HepG2 (cell line): ENCODE data around the gene CHKB. TPM values are rescaled to one million over a fixed set of nuclear protein-coding genes. Genes with fewer than 3 reads are reported as not detected.

ENCODE experiments used
- ATAD3A ChIP-seq: sonication (generic); formaldehyde crosslinking; IDR thresholded peaks from 2 replicates; pipeline ENCODE4 v1.4.0; 2020; ENCODE audit warnings: missing genetic modification reagents
- BHLHE40 ChIP-seq: IDR thresholded peaks from 2 replicates; pipeline ENCODE4 v1.6.1; 2011; ENCODE audit warnings: low read length, improper control_type of control experiment
- BRF2 ChIP-seq: sonication (generic); formaldehyde crosslinking; IDR thresholded peaks from 2 replicates; pipeline ENCODE4 v1.8.1; 2022; ENCODE audit warnings: mild to moderate bottlenecking, missing genetic modification reagents
- FLYWCH1 ChIP-seq: sonication (generic); formaldehyde crosslinking; IDR thresholded peaks from 2 replicates; pipeline ENCODE4 v1.8.1; 2023; ENCODE audit warnings: mild to moderate bottlenecking, missing genetic modification reagents
- GATA4 ChIP-seq: sonication (generic); IDR thresholded peaks from 2 replicates; pipeline ENCODE4 v1.6.1; 2016; ENCODE audit warnings: antibody characterized with exemption, low read depth, borderline replicate concordance
- LCORL ChIP-seq, 2 experiments: fragments of 450-650 bp in 1 of 2; sonication (generic) in 1 of 2; formaldehyde crosslinking in 1 of 2; IDR thresholded peaks; 2 replicates each; pipeline versions ENCODE4 v1.5.0 to v1.6.1; 2017 to 2020; ENCODE audit warnings: antibody characterized with exemption in 1 of 2, missing genetic modification reagents in 1 of 2
- MBNL3 ChIP-seq: fragments of 250-450 bp; sonication (Bioruptor Pico); conservative IDR thresholded peaks from 2 replicates; pipeline ENCODE4 v1.8.0; 2022; ENCODE audit warnings: mild to moderate bottlenecking, inconsistent platforms
- MXD4 ChIP-seq: IDR thresholded peaks from 2 replicates; pipeline ENCODE4 v1.6.1; 2016; ENCODE audit warnings: mild to moderate bottlenecking, missing biosample characterization, missing genetic modification reagents
- NFATC3 ChIP-seq: sonication (generic); formaldehyde crosslinking; IDR thresholded peaks from 2 replicates; pipeline ENCODE4 v1.5.1; 2020; ENCODE audit warnings: mild to moderate bottlenecking, missing genetic modification reagents
- PRDM15 ChIP-seq: sonication (generic); formaldehyde crosslinking; IDR thresholded peaks from 2 replicates; pipeline ENCODE4 v1.4.0; 2020; ENCODE audit warnings: missing genetic modification reagents
- PREB ChIP-seq: sonication (generic); formaldehyde crosslinking; IDR thresholded peaks from 2 replicates; pipeline ENCODE4 v1.4.0; 2020; ENCODE audit warnings: missing genetic modification reagents
- RBM39 ChIP-seq: fragments of 200-400 bp; formaldehyde crosslinking; IDR thresholded peaks from one replicate; pipeline ENCODE4 v1.6.1; 2018; ENCODE audit warnings: antibody characterized with exemption, mild to moderate bottlenecking, low read depth, low read length; ENCODE audit not compliant: poor library complexity, severe bottlenecking
- RFXANK ChIP-seq: IDR thresholded peaks from 2 replicates; pipeline ENCODE4 v1.6.1; 2016
- SNAPC2 ChIP-seq: sonication (generic); formaldehyde crosslinking; IDR thresholded peaks from 2 replicates; pipeline ENCODE4 v1.8.1; 2022; ENCODE audit warnings: mild to moderate bottlenecking, missing genetic modification reagents
- TBL1XR1 ChIP-seq: fragments of 150-350 bp; IDR thresholded peaks from 2 replicates; pipeline ENCODE4 v1.6.1; 2014; ENCODE audit warnings: borderline replicate concordance, low read length; ENCODE audit not compliant: partially characterized antibody
- ZBTB49 ChIP-seq: sonication (generic); formaldehyde crosslinking; IDR thresholded peaks from 2 replicates; pipeline ENCODE4 v1.4.0; 2020; ENCODE audit warnings: missing genetic modification reagents, borderline replicate concordance
- ZC3H13 ChIP-seq: sonication (generic); formaldehyde crosslinking; IDR thresholded peaks from 2 replicates; pipeline ENCODE4 v1.8.1; 2023; ENCODE audit warnings: mild to moderate bottlenecking, missing genetic modification reagents, moderate library complexity
- ZMYM4 ChIP-seq: sonication (generic); formaldehyde crosslinking; IDR thresholded peaks from 2 replicates; pipeline ENCODE4 v1.8.1; 2023; ENCODE audit warnings: mild to moderate bottlenecking, missing genetic modification reagents
- ZNF12 ChIP-seq: sonication (generic); formaldehyde crosslinking; IDR thresholded peaks from 2 replicates; pipeline ENCODE4 v1.5.0; 2020; ENCODE audit warnings: missing genetic modification reagents
- ZNF414 ChIP-seq: sonication (generic); formaldehyde crosslinking; IDR thresholded peaks from 2 replicates; pipeline ENCODE4 v1.5.0; 2020; ENCODE audit warnings: missing genetic modification reagents
- ZNF580 ChIP-seq: IDR thresholded peaks from 2 replicates; pipeline ENCODE4 v1.6.1; 2016; ENCODE audit warnings: low read depth, borderline replicate concordance
- polyA plus RNA-seq, 8 experiments: library from polyadenylated mRNA; depleted of rRNA in 3 of 8; stranded (reverse) in 7 of 8; unstranded in 1 of 8; fragments of >200 nt; fragmentation: Illumina TruSeq in 4 of 8; extraction: Trizol in 4 of 8; gene quantifications; 2 replicates each; pipeline versions ENCODE4 v1.2.1 to v1.2.3, GENCODE V29; 2011 to 2016; ENCODE audit warnings: low read depth in 4 of 8, missing spikeins in 1 of 8, mixed read lengths in 1 of 8; ENCODE audit not compliant: insufficient read depth in 1 of 8
- total RNA-seq, 5 experiments: library from RNA; depleted of rRNA; stranded (reverse); fragments of >200 nt; fragmentation: Illumina TruSeq; extraction: Trizol; gene quantifications; 2 replicates each; pipeline ENCODE4 v1.2.3, GENCODE V29; 2016; ENCODE audit warnings: low read depth in 1 of 5

Gene CHKB
- total and polyA plus RNA-seq, 2 of the 13 experiments (the other 11 are each of a cell fraction or from before 2014, with no cell fraction given), result 24.5 to 42.7 TPM

GRCh38 chr22:50613291-50613981 is 30.8 kb upstream of the CHKB start (continued):
- TF ChIP-seq ZBTB49 (CRISPR knock-in tag), result no peak
- no peak for TF ChIP-seq ZNF12 (CRISPR knock-in tag)
- no peak for TF ChIP-seq FLYWCH1 (CRISPR knock-in tag)
- no peak for TF ChIP-seq BRF2 (CRISPR knock-in tag)
- TF ChIP-seq ZNF580 (CRISPR knock-in tag), result no peak
- TF ChIP-seq RBM39, result peak; percentile 49
- no peak for TF ChIP-seq NFATC3
- TF ChIP-seq SNAPC2, result no peak
- no peak for TF ChIP-seq MBNL3 (CRISPR knock-in tag)
- TF ChIP-seq ZMYM4, result 0 out of 2 replicates have a peak, but pooled peaks have one; percentile 20
- TF ChIP-seq ZC3H13 (CRISPR knock-in tag), result no peak
- no peak for TF ChIP-seq MXD4
- no peak for TF ChIP-seq BHLHE40
- no peak for TF ChIP-seq PREB (CRISPR knock-in tag)
- TF ChIP-seq TBL1XR1, result no peak
- TF ChIP-seq GATA4, result no peak
- no peak for TF ChIP-seq ATAD3A (CRISPR knock-in tag)
- no peak for TF ChIP-seq RFXANK (CRISPR knock-in tag)
- no peak for TF ChIP-seq LCORL (IDR thresholded peaks at IDR 0.05)
- TF ChIP-seq LCORL (CRISPR knock-in tag; IDR thresholded peaks at IDR 0.05), result no peak
- no peak for TF ChIP-seq ZNF414
- no peak for TF ChIP-seq PRDM15 (CRISPR knock-in tag)
